ENCODE results near the gene MYO7A.

The MYO7A gene

GRCh38 chr11:77131560-77131959 is 3.5 kb downstream of the MYO7A start:
- Mint-ChIP-seq H3K4me1 (ENCODE audit: low read depth) (peaks cover 13% of the 10 kb centered on the region), H3K36me3 (ENCODE audit: low read depth) (no peaks in the 10 kb centered on the region), H3K27me3 (peaks cover 26% of the 10 kb centered on the region), H3K27ac (no peak overlapping the region), H3K9me3 (no peaks in the 10 kb centered on the region), H3K4me3 (no peak overlapping the region)
- intact Hi-C loops (cut with micrococcal nuclease) = no loop called here

GRCh38 chr11:77135069-77135468 is 7.0 kb downstream of the MYO7A start:
- peaks cover 45% of the 10 kb centered on the region for H3K27me3 Mint-ChIP-seq
- intact Hi-C loops (cut with micrococcal nuclease) = no loop called here
- H3K36me3 Mint-ChIP-seq (ENCODE audit: low read depth) = no peaks in the 10 kb centered on the region
- no peak overlapping the region for H3K27ac Mint-ChIP-seq
- no peaks in the 10 kb centered on the region for H3K9me3 Mint-ChIP-seq
- H3K4me3 Mint-ChIP-seq = no peak overlapping the region
- H3K4me1 Mint-ChIP-seq (ENCODE audit: low read depth) = no peaks in the 10 kb centered on the region

DNA sequence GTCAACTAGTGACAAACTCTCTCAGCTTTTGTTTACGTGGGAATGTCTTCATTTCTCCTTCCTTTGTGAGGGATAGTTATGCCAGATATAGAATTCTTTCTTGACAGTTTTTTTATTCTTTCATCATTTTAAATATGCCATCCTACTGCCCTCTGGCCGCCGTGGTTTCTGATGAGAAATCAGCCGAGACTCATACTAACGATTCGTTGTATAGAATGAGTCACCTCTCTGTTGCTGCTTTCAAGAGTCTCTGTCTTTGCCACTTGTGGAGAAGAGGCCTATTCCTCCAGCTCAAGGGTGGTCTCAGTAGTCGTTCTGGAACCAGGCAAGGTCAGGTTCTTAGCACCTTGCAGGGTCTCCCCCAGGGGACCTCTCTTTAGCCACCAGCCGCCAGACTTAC is 8.0 kb downstream of the MYO7A start:
- intact Hi-C loops (cut with micrococcal nuclease) = loop anchor here (1.0 kb wide), 1 partner anchor 33 kb away; no protein-coding TSS in a partner anchor
- H3K36me3 Mint-ChIP-seq (ENCODE audit: low read depth) = no peaks in the 10 kb centered on the region
- H3K27ac Mint-ChIP-seq = no peak overlapping the region
- H3K4me1 Mint-ChIP-seq (ENCODE audit: low read depth) = no peaks in the 10 kb centered on the region
- H3K27me3 Mint-ChIP-seq = peaks cover 50% of the 10 kb centered on the region
- no peaks in the 10 kb centered on the region for H3K9me3 Mint-ChIP-seq
- H3K4me3 Mint-ChIP-seq = no peak overlapping the region

- intact Hi-C loops (cut with micrococcal nuclease) = loop anchor here (1.0 kb wide), 1 partner anchor 32 kb away; no protein-coding TSS in a partner anchor
- Mint-ChIP-seq H3K4me3 (no peak overlapping the region), H3K36me3 (ENCODE audit: low read depth) (no peaks in the 10 kb centered on the region), H3K4me1 (ENCODE audit: low read depth) (no peaks in the 10 kb centered on the region), H3K27ac (no peak overlapping the region), H3K27me3 (peaks cover 51% of the 10 kb centered on the region), H3K9me3 (no peaks in the 10 kb centered on the region)
Measured at GRCh38 chr11:77136784-77137420, 8.9 kb downstream of the MYO7A start.

- intact Hi-C loops (cut with micrococcal nuclease) = no loop called here
- Mint-ChIP-seq H3K27me3 (peaks cover 55% of the 10 kb centered on the region), H3K27ac (no peak overlapping the region), H3K36me3 (ENCODE audit: low read depth) (no peaks in the 10 kb centered on the region), H3K4me1 (ENCODE audit: low read depth) (no peaks in the 10 kb centered on the region), H3K4me3 (no peak overlapping the region), H3K9me3 (no peaks in the 10 kb centered on the region)
Measured at GRCh38 chr11:77137421-77137820, 9.4 kb downstream of the MYO7A start.

DNA sequence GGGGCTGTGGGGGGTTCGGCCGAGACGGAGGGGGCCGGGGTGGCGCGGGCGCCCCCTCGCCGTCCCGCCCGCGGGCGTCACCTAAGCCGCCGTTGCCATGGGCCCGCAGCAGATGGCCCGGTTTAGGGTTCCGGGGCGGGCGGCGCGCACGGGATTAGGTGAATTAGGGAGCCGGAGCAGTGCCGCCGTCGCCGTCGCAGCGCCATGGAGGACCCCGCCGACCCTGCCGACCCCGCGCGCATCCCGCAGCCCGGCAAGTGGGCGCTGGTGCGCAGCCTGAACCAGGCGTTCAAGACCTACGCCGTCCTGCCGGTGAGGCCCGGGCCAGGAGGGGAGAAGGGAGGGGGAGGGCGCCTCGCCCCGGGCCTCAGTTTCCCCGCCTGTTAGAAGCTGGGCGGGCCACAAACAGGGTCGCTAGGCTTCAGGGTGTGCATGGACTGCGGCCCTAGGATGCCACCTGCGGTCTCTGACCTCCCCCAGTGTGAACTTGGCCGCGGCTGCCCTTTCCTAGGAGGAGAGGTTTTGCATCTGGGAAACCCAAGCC is 10.1 kb downstream of the MYO7A start:
- intact Hi-C loops (cut with micrococcal nuclease) = no loop called here
- Mint-ChIP-seq H3K4me3 (no peak overlapping the region), H3K27me3 (peaks cover 56% of the 10 kb centered on the region), H3K4me1 (ENCODE audit: low read depth) (no peaks in the 10 kb centered on the region), H3K36me3 (ENCODE audit: low read depth) (no peaks in the 10 kb centered on the region), H3K9me3 (no peaks in the 10 kb centered on the region), H3K27ac (no peak overlapping the region)

DNA sequence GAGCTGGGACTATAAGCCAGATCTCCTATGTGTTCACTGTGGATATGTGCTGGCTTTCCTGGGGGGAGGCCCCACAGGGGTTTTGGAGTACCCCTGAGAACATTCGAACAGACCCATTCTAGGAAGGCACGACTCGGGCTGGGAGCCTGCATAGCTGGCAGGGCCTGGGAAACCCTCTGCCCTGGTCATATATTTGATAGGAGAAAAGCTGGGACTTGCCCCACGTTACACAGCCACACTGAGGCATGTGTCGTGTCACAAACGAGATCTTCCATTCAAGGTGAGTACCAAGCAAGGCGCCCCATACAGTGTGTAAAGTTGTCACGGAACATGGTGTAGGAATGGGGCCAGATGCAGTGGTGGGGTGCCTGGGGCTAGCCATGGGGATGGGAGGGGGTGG is 11.2 kb downstream of the MYO7A start:
- H3K4me1 Mint-ChIP-seq (ENCODE audit: low read depth) = no peaks in the 10 kb centered on the region
- intact Hi-C loops (cut with micrococcal nuclease) = no loop called here
- peaks cover 61% of the 10 kb centered on the region for H3K27me3 Mint-ChIP-seq
- no peak overlapping the region for H3K27ac Mint-ChIP-seq
- H3K4me3 Mint-ChIP-seq = no peak overlapping the region
- no peaks in the 10 kb centered on the region for H3K36me3 Mint-ChIP-seq (ENCODE audit: low read depth)
- no peaks in the 10 kb centered on the region for H3K9me3 Mint-ChIP-seq

- H3K4me1 Mint-ChIP-seq (ENCODE audit: low read depth) = no peaks in the 10 kb centered on the region
- peaks cover 63% of the 10 kb centered on the region for H3K27me3 Mint-ChIP-seq
- no peaks in the 10 kb centered on the region for H3K9me3 Mint-ChIP-seq
- no peaks in the 10 kb centered on the region for H3K36me3 Mint-ChIP-seq (ENCODE audit: low read depth)
- no peak overlapping the region for H3K4me3 Mint-ChIP-seq
- no peak overlapping the region for H3K27ac Mint-ChIP-seq
- intact Hi-C loops (cut with micrococcal nuclease) = no loop called here
Measured at GRCh38 chr11:77140231-77140851, 12.3 kb downstream of the MYO7A start.

- H3K4me3 Mint-ChIP-seq = no peak overlapping the region
- H3K27me3 Mint-ChIP-seq = peaks cover 65% of the 10 kb centered on the region
- H3K9me3 Mint-ChIP-seq = no peaks in the 10 kb centered on the region
- H3K36me3 Mint-ChIP-seq (ENCODE audit: low read depth) = no peaks in the 10 kb centered on the region
- intact Hi-C loops (cut with micrococcal nuclease) = no loop called here
- H3K27ac Mint-ChIP-seq = no peak overlapping the region
- H3K4me1 Mint-ChIP-seq (ENCODE audit: low read depth) = no peaks in the 10 kb centered on the region
Measured at GRCh38 chr11:77141034-77141433, 13.0 kb downstream of the MYO7A start.

DNA sequence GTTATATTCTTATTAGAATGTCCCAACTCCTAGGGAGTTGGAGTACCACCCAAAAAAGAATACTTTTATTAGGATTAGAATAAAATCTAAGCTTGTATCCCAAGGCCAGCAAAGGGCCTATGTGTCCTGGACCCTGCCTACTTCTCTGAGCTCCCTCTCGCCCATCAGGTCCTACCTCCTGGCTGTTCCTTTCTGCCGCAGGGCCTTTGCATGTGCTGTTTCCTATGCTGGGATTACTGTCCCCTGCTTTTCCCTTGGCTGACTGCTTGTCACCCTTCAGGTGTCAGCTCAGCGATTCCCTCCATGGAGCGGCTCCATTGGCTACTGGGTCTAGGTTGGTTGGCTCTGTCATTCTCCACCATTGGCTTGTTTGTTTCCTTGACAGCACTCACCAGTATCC is 13.4 kb downstream of the MYO7A start:
- intact Hi-C loops (cut with micrococcal nuclease) = no loop called here
- Mint-ChIP-seq H3K4me3 (no peak overlapping the region), H3K9me3 (no peaks in the 10 kb centered on the region), H3K4me1 (ENCODE audit: low read depth) (no peaks in the 10 kb centered on the region), H3K36me3 (ENCODE audit: low read depth) (no peaks in the 10 kb centered on the region), H3K27me3 (peaks cover 65% of the 10 kb centered on the region), H3K27ac (no peak overlapping the region)

DNA sequence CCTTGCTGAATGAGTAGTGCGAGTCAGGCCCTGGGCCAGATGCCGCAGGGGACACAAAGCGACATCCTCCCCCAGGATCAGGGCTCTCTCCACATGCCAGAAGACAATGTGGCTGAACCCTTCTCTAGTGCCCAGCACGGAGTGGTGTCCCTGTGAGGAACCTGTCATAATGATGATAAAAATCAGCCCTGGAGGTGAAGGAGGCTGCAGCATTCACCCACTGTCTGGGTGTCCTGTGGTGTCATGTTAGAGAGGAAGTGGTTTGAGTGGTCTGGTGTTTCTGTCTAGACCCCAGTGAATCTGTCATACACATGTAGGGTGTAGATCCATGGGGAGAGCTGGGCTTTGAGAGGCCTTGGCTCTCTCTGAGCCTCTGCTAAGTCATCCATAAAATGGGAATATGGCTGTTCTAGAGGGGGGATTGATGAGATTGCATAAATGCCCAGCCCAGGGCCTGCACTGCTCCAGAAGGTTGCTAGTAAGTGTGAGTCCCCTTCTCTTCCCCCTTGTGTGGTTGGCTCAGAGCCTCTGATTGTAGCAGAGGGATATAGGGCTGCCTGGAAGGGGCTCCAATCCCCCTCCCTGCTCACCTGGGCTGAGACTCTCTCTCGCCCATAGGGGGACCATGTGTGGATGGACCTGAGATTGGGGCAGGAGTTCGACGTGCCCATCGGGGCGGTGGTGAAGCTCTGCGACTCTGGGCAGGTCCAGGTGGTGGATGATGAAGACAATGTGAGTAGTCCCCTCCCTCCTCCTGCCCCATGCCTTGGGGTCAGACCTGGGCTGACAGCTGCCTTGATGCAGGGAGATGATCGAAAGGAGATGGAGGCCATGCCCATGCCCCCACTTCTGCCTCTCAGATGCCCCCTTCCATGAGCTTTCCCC is 14.3 kb downstream of the MYO7A start:
- intact Hi-C loops (cut with micrococcal nuclease) = no loop called here
- no peaks in the 10 kb centered on the region for H3K9me3 Mint-ChIP-seq
- H3K4me1 Mint-ChIP-seq (ENCODE audit: low read depth) = no peaks in the 10 kb centered on the region
- H3K36me3 Mint-ChIP-seq (ENCODE audit: low read depth) = no peaks in the 10 kb centered on the region
- H3K27me3 Mint-ChIP-seq = peaks cover 65% of the 10 kb centered on the region
- no peak overlapping the region for H3K27ac Mint-ChIP-seq
- no peak overlapping the region for H3K4me3 Mint-ChIP-seq

DNA sequence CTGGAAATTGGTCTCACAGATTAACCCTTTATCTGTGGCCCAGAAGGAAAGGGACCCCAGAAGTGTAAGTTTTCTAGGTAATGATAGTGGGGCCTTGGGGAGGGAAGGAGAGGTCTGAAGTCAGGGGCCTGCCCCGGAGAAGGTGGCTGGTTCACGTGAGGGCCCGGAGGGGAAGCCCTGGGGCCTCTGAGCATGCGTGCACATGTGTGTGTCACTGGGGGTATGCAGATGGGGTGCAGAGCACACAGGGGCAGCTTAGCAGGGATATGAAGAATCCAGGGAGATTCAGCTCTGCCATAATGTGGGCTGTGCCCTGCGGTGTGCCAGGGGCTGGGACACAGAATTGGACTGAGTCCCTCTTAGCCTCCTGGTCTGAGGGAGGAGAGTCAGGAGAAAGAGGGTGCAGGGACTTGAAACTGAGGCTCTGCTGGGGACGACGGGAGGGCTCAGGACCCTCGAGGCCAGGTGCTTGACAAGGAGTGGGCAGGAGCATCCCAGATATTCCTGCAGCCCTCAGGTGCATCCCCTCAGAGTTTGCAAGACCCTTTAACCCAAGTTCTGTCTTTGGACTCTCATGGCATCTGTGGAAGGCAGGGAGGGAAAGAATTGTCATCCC is 15.5 kb downstream of the MYO7A start:
- Mint-ChIP-seq H3K36me3 (ENCODE audit: low read depth) (no peaks in the 10 kb centered on the region), H3K4me1 (ENCODE audit: low read depth) (peaks cover 8% of the 10 kb centered on the region), H3K27me3 (peaks cover 64% of the 10 kb centered on the region), H3K4me3 (no peak overlapping the region), H3K9me3 (no peaks in the 10 kb centered on the region), H3K27ac (no peak overlapping the region)
- intact Hi-C loops (cut with micrococcal nuclease) = no loop called here

GRCh38 chr11:77144196-77144856 is 16.3 kb downstream of the MYO7A start:
- Mint-ChIP-seq H3K36me3 (ENCODE audit: low read depth) (no peaks in the 10 kb centered on the region), H3K27ac (no peak overlapping the region), H3K4me3 (no peak overlapping the region), H3K4me1 (ENCODE audit: low read depth) (peaks cover 8% of the 10 kb centered on the region), H3K27me3 (peaks cover 61% of the 10 kb centered on the region), H3K9me3 (no peaks in the 10 kb centered on the region)
- intact Hi-C loops (cut with micrococcal nuclease) = no loop called here

All from dendritic cell treated with granulocyte-macrophage colony-stimulating factor and Interleukin-4, amounts not matched to agents 40 ng/mL and 50 ng/mL, for 4 days (primary cell).